Astrocyte of the cerebellum (primary cell): ENCODE results near the gene AKT3.
"Not testable (repeated sequence)": the region's sequence is repeated elsewhere in the genome, so short reads cannot be mapped to it uniquely, and the experiment has no call there.

Source experiments
- DNase-seq: peaks from one replicate; pipeline ENCODE4 v3.0.0-alpha.2; 2011; ENCODE audit warnings: low read depth
- H3K4me3 ChIP-seq: 2 replicates; pipeline ENCODE4 v1.5.1; 2011; ENCODE audit warnings: mild to moderate bottlenecking, low read depth, low read length, moderate library complexity
- CTCF ChIP-seq: IDR thresholded peaks from 2 replicates; pipeline ENCODE4 v1.5.1; 2012; ENCODE audit warnings: low read length, low read depth, moderate library complexity, mild to moderate bottlenecking; ENCODE audit errors: missing control alignments
- in situ Hi-C: cut with HindIII; loops from 2 replicates; pipeline ENCODE4 v1.10.0; 2017; ENCODE audit warnings: low sequenced_read_pairs

The AKT3 gene

GRCh38 chr1:243842978-243843511 lies 7.0 kb downstream of the AKT3 start:
- DNase-seq: peak; percentile 29
- H3K4me3 ChIP-seq: no peak overlapping the region
- no peak for TF ChIP-seq CTCF
- in situ Hi-C loops: no loop called here

- no peak for DNase-seq
- TF ChIP-seq CTCF: no peak
- no peak overlapping the region for H3K4me3 ChIP-seq
- in situ Hi-C loops: no loop called here
Measured at GRCh38 chr1:243842161-243842560, 7.9 kb downstream of the AKT3 start.

GRCh38 chr1:243841507-243841906 lies 8.5 kb downstream of the AKT3 start:
- in situ Hi-C loops: no loop called here
- DNase-seq: no peak
- H3K4me3 ChIP-seq: no peak overlapping the region
- TF ChIP-seq CTCF: no peak

DNA sequence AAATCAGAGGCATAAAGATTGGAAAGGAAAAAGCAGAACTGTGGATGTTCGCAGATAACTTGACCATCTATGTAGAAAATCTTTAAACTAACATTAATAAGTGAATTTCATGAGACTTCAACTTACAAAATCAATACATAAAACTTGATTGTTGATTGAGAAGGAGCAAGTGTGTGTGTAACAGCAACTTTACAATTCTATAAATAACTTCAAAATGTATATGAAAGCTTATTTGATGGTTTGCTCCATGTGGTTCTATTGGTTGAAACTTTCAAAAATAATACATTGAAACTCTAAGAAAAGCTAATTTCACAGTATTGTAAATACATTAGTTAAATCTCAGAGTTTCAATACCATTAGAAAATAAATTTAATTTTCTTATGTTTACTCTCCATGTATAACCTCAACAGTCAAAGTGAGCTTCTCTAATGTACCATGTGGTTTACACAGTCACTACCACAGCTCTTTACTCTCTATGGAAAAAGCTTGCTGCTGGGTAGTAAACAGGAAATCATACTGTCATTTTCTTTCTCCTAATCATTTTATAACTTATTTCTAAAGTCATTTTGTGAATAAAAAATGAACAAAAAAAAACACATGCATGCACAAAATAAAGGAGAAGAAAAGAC lies 12.0 kb downstream of the AKT3 start:
- in situ Hi-C loops: no loop called here
- TF ChIP-seq CTCF: no peak
- no peak for DNase-seq
- no peak overlapping the region for H3K4me3 ChIP-seq

GRCh38 chr1:243834130-243834529 lies 15.9 kb downstream of the AKT3 start:
- in situ Hi-C loops: no loop called here
- H3K4me3 ChIP-seq: no peak overlapping the region
- DNase-seq: no peak
- TF ChIP-seq CTCF: no peak

DNA sequence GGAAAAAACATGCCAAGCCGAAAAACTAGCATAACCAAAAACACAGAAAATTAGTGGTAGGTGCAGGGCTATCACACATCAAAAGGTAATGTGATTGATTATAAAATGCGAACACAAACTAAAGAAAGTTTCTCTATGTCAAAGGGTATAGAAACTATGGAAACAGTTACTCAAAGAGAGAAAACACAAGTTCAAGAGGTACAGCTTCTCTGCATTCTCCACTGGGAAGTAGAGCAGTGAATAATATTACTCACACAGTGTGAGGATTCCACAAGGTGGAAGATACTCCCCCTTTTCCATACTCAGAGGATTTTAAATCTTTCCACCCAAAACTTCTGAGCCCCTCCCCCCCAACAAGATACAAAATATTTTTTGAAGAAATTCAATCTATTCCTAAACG lies 18.6 kb downstream of the AKT3 start:
- TF ChIP-seq CTCF: no peak
- in situ Hi-C loops: no loop called here

DNA sequence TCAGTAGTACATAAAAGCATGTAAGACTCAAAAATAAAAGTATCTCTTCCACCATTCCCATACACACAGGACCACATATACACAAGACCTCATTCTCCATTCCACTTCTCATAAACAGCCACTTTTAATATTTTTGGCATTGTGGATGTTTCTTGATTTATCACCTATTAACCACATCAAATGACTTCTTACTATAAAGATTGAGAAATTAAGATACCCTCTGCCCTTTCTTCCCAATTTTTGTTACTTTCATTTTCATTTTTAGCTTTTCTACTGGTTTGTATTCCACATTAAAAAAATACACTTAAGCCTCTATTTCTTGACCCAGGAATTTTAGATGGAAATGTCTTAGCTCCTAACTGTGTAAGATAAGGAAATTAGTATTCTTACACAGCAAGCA lies 22.8 kb downstream of the AKT3 start:
- no peak for TF ChIP-seq CTCF

More for the DNA sequence above, 18.6 kb downstream of the AKT3 start:
- DNase-seq: no peak
- no peak overlapping the region for H3K4me3 ChIP-seq

DNA sequence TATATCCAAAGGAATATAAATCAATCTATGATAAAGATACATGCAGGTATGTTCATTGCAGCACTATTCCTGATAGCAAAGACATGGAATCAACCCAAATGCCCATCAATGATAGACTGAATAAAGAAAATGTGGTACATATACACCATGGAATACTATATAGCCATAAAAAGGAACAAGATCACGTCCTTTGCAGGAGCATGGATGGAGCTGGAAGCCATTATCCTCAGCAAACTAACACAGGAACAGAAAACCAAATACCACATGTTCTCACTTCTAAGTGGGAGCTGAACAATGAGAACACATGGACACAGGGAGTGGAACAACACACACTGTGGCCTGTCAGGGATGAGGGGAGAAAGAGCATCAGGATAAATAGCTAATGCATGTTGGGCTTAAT lies 25.1 kb downstream of the AKT3 start:
- not testable (repeated sequence) for H3K4me3 ChIP-seq

More for the DNA sequence above, 22.8 kb downstream of the AKT3 start:
- no peak for DNase-seq
- in situ Hi-C loops: no loop called here
- H3K4me3 ChIP-seq: no peak overlapping the region

More for the DNA sequence above, 25.1 kb downstream of the AKT3 start:
- DNase-seq, in situ Hi-C loops: not testable (repeated sequence)
